Kasumi-1 (cell line): Measurements from ENCODE around the gene SORCS1.

Experiments used
- DNase-seq, 2 experiments: peaks; one replicate each; lab custom pipeline; 2025; lab: John Stamatoyannopoulos, UW

SORCS1 gene

DNA sequence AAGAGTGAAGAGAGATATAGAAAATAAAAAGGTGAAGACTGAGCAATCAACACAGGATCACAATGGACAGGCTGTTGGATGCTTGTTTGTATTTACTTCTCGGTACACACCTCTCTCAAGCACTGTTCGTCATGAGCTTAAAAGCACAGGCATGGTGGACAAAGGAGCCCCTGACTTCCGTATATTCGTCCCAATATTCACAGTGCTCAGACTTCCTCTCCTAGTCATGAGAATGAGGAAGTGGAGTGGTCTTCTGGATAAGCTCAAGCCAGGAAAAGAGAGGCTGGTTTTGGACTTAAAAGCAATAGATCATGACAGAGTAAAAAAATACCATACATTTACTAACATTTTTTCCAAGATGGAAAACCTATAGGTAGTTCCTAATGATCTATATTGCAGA is 172.5 kb downstream of the SORCS1 start:
- peak; percentile 80 to 88 for DNase-seq

DNA sequence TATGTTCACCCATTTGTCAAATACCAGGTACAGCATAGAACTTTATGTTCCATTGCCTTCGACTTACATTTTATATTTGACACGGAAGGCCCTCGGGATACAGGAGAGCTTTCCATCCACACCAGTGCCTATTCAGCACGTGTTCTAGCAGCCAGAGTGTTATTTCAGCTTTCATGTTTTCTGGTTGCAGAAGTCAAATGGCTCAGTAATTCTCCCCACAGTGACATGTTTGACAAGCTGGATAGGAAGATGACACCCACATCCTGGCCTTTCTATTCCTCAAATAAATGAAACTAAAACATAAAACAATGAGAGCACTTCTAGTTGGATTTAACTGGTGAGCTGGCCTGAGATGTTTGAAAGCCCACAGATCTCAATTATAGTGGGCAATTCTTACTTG is 173.4 kb downstream of the SORCS1 start:
- DNase-seq: no peak

DNA sequence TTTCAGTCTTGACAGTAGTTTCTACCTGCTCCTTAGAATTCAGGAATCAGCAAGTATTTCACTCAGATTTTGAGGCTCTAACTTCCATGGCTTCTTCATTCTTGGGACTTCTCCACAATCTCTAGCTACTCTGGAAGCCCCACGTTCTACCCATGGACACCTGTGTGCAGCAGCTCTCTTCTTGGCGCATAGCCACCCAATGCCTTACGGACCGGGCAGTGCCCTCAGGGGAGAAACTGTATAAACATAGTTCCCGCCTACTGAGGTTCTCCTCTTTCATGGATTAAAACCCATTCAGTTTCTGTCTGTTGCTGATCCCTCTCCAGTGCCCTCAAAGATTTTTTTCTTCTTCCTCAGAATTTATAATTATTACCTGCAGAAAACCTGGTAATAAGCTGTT is 177.1 kb downstream of the SORCS1 start:
- DNase-seq: no peak

DNA sequence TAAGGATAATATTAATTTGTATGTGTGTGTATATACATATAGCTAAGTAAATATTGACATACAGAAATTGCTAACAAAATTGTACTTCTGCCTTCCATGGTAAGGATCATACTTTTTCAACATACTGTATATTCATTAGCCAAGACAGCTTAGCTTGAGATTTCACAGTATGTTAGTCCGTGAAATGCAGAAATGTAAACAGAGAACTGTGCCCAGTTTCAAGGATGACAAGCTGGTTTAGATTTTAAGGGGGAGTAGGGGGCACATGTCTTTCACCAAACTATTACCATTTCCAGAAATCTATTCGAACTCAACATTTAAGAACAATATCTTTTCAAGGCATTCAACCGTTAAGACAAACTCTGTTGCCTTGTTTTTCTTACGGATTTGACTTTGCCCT is 182.2 kb downstream of the SORCS1 start:
- DNase-seq: no peak

DNA sequence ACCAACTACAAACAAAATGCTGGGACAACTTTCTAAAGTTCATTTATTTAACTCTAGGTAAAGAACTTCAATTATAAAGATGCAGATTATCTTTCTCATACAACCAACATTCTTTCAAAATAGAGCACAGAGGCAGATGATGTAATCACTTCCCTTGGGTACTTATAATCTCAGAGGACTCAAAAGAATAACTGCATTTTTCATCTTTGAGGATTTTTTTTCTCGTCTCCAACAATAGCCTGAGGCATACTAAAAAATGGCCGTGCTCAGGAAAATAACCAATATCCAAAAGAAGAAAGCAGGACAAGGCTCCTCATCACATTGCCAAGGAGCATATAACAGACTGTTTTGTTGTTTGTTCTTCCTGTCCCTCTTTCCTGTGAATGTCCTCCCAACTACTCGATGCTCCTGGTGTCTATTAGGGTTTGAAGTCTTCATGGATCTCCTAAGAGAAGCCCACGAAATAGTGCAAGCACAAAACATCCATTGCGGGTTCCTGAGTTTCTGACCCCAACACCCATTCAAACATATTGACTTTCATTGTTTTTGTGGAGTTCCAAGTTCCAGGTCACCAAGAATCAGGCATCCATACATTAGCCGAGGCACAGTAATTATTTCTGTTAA is 182.9 kb downstream of the SORCS1 start:
- DNase-seq: no peak

DNA sequence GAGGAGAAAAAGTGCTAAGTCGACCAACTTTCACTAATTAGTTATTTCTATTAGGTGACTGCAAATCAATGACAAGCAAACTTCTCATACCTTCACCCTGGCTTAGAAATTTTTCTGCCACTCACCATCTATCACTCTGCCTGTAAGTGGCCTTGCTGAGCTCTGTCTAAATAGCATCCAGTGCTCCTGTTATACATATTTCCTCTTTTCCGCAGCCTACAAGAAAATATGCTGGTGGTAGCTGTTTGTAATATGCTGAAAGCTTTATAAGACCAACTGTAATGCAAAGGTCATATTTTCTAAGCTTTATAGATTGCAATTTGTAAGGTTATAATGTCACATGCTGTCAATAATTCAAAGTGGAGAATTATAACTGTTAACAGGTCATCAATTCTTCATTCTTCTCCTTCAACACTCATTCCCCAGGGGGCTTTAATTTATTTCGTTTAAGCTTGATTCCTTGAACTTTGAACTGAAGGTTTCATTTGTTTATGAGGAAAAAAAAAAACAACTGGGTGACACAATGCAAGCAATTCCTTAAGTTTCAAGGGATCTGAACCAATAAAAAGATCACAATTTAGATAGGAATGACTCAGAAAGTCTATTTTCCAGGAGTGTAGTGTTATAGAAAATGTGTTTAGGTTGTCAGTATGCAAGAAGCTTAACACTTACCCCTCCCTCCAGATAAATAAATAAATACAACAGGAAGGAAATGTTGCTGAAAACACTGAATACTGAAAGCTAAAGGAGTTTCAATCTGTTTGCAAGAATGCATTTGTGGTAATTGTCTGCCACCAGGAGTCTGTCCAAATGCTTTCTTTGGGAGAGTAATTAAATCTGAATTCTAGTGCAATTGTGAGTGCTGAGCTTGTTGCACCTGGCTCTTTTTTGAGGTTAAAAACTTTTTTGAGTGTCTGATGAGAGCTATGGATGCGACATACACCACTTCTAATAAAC is 183.7 kb downstream of the SORCS1 start:
- peak; percentile 28 to 50 for DNase-seq

DNA sequence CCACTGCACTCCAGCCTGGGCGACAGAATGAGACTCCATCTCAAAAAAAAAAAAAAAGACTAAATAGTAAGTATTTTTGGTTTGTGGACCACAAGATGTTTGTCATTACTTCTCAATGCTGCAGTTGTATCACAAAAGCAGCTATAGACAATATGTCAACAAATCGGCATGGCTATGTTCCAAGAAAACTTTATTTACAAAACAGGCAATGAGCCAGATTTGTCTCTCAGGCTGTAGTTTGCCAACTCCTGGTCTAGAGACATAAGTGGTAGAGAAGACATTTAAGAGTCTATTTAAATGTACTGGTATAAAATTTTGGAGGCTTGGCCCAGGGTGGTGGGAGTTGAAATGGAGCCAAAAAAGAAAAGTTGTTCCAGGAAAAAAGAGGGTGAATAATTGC is 185.8 kb downstream of the SORCS1 start:
- DNase-seq: no peak

DNA sequence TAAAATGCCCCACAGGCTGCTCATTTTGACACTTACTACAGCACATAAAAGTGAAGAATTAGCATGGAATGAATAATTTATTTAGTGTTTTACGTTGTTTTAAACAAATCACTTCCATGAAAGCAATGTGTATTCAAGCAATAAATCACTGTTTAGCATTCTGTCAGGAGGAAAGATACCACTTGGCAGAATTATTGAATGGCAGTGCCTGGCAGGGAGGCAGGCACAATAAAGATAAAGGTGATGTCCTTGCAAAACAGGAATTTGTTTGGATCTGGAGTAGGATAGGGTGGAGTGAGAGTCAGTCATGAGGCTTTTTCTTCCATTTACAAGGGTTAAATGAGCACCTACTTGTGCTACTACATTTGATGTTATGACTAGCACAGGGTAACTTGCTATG is 190.8 kb downstream of the SORCS1 start:
- no peak for DNase-seq

DNA sequence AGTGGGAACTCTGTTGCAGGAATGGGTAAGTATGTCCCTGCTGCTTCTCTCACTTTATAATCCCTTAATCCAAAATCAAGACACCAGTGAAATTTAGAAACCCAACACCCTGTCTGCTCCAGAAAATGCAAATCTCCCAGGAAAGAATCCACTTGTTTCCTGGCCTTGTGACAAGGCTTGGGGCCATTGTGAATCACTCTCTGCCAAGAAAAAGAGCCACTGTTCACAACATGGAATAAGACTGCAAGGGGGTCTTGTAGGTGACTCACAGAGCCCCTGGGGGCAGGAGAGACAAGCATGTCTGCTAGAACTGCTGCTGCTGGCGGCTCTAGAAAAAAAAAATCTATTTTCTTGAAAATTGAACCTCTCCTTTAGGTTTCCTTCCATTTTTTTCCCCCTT is 191.2 kb downstream of the SORCS1 start:
- no peak for DNase-seq

DNA sequence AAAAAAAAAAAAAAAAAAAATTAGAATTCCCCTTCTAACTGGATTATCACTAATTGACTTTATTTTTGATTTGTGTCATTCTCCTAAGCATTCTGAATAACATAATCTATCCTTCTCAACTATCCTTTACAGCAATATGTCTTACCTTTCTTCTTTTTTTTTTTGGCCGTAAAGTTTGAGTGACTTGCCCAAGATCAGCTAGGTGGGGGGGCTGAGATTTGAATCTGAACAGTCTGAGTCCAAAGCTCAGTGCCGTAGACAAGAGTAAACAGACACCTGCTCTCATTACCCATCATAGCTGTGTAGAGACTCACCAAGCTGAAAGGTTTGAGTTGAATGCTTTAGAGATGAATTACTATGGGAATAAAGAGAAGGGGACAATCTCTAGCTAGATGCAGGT is 192.1 kb downstream of the SORCS1 start:
- DNase-seq: no peak

DNA sequence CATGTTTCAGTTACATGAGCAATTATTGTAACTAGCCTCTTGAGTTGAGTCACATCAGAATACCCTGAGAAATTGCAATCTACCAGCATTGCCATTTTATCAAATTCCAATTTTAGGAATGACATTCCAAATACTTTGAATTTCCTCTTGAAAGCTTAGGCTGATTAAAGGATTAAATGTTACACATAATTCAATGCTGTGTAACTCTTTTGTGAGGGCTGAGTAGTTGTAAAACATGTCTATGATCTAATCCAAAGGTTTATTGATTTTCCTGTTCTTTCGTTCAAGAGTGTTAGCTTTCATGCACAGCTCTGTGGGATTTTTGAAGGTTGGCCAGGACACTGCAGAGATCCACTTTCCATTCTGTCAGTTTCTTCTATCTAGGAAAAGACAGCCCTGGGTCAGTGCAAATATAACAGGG is 193.1 kb downstream of the SORCS1 start:
- DNase-seq: no peak

DNA sequence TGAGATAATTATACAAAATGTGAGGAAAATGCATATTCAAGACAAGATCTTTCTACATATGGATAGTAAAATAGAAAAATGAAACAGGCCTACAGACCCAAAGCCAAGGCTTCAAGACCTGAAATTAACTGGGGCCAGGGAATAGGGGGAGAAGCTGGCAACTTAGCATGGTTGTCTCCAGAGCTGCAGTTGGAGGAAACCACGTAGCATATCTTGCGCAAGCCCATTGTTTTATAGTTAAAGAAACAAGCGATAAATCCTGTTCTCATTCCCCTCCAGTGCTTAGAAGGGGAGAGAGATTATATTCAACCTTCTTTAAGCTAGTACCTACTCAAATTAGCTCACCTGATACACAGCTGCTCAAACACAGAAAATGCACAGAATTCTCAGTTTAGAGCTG is 197.1 kb downstream of the SORCS1 start:
- DNase-seq: peak; percentile 67 to 70

DNA sequence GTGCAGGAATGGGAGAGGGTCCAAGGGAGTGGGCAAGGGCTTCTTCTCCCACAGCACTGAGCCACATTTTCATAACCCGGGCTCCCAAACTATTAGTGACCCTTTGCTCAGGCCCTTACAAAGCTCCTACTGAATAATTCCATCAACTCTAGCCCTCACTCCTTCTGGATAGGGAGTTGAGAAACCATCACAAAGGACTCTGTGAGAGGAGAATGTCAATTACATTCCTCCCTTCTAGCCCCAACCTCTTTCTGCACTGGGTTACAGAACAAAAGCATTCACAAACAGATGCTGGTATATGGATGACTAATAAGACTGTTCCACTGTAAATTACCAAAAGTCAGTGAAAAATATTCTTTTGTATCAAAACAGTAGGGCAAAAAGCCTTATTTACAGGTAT is 203.7 kb downstream of the SORCS1 start:
- no peak for DNase-seq

DNA sequence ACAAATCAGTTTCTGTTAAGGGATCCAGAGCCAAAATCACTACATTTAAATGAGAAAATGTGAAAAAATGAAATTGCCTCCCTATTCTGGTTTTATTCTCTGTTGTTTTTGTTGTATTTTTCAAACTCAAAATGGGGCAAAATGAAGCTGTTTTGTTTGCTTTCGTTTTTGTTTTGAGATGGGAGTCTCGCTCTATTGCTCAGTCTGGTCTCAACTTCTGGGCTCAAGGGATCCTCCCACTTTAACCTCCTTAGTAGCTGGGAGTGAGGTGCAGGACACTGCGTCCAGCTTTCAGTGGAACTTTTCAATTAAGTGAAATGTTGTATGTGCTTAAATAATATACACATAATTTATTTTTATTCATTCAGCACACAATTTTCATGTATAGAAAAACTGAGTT is 205.0 kb downstream of the SORCS1 start:
- DNase-seq: no peak

DNA sequence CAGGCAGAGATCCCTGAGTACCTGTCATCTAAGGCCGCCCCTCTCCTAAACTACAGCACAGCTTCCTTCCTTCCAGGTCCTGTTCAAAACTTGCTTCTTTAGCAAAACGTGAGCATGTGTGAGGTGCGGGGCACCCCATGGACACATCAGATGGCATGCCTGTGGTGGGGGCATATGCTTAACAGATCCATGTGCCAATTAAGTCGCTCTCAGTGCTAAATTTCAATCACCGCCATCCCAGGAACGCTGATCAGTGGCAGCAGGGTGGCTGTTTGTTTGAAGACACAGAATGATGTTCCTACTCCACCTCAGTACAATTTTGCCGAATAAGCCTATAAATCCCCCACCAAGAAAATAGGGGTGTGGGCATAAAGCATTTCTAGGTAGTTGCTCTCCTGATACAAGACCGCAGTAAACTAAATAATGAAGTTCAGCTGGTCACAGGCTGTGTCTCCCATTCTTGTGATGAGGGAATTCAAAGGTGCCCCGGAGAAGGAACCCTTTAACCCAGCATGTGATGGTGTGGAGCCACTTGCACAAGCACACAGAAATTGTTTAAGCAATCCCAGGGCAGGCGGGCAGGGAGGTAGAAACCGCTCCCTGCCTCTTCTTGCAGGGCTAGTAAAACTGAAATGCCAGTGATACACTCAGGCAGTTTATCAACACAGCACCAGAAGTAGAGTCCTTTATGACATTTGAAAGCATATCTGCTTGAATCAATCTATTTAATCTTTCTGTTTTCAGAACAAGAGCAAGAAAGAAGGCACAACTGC is 205.7 kb downstream of the SORCS1 start:
- DNase-seq: peak in 1 of 2 experiments; percentile 17

DNA sequence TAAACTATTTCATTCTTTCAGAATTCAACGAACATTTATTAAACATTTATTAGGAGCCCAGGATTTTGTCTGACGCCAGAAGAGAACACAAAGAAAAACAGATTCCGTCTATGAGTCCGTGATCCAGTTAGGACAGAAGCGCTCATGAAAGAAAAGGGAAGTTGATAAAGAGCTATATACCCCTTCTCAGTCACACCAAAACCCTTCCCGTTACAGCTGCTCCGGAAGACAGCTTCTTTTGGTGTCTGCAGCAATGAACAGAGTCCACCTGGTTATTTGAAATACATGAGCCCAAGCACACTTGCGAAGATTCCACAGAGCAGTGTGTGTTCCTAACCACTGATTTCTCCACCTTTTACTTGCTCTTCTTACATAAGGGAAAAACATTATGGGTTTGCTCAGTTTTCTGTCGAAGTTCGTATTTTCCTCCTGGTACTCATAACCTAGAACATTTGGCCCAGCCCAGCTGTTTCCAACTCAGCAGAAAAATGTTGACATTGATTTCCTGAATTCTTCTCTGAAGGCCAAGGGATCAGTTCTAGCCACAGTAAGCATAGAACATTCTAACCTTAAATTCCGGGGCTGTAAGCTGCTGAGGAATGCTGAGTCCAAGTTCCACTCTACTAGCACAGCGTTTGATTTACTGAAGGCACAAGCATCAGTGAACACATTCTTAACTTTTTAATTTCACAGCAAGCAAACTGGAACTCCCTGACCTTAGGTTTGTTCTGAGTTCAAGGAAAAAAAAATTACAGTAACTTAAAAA is 206.5 kb downstream of the SORCS1 start:
- DNase-seq: peak; percentile 97 to 98

DNA sequence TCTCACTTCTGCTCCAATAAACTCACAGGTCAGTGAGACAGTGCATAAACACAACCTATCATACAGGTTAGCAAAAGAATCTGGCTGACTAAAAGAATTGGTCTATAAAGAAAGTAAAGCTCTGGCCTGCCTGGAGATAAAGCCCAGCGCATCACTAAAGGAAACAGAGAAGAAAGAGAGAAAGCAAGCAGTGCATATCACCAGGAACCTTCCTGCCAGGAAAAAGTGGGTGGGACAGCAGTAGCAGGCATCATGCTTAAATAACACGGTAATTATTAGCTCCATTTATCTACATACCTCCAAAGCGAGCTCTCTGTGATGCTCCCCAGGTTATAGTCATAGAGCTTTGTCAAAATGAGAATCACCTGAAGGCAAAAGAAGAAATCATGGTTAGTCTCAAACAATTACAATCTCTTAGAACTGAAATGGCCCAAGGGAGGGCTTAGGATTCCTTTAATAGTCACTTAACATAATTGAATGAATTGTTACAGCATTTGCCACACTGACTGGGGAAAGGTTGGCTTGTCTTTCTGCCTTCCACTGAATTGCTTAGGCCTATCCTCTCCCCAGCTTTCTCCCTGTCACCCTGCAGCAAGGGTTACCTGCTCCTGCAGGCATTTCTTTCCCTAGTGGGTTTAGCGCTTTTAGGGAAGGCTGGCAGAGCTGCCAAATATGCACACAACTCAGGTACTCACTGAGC is 208.1 kb downstream of the SORCS1 start:
- DNase-seq: no peak

DNA sequence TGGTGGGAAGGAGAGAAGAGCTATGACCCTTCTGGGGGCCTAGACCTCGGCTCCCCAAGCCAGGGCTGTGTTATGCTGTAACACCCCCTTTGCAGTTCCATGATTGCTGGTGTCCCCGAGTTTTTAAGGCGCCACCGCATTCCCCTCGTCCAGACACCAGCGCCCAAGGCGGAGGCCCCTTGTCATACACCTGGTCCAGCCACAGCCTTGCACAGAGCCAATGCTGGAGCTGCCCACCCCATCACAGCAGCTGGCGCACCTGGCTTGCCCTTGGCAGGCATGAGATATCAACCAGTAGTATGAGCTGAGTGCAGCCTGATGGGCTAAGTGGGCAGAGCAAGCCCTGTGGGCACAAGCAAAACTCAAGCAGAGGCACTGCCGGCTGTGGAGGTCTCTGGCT is 209.4 kb downstream of the SORCS1 start:
- DNase-seq: no peak

DNA sequence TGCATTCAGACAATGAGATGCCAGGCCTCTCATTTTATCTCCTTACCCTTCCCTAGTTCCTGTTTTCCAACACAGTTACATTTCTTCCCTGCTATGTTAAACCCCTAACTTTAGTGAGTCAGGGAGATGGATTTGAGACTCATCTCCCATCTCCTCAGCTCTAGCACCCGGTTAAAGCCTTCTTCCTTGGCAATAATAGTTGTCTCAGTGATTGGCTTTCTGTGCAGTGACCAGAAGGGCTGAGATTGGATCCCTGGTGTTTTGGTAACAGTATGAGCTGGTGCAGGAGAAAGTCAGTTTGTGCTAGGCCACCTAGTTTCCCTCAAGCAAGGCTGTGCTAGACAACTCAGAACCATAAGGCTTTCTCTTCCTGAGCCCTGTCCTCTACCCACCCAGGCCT is 212.5 kb downstream of the SORCS1 start:
- DNase-seq: no peak

DNA sequence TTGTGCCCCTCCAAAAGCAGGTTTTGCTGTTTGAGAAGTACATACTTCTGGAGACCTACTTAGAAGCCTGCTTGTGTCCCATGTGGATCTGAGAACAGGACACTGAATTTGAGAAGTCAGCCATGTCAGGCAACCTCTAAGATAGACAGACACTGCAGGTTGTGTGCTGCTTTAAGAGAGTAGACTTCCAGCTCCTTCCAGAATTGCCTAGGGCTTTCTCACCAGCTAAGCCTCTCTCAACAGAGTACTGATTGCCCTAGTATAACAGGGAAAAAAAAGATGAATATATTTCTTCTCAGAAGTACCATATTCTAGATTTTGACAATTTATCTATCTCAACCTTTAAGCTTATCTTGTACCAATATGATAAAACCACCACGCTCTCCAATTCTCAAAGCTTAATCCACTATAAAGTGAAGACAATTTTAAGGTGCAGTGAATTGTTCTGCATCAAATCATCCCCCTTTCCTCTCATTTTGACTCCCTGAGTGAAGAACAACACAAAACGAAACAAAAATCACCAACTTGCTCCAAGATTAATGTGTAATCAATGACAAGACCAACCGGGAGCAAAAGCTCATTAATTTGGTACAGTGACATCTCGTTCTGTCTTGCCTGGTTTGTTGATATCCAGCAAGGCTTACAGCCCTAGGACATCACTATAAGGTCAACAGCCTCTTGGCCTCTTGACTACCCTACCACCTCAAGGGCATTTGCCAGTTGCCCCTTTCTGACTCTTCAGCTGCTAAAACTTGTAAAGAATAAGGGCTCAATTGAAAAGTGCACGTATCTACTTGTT is 214.6 kb downstream of the SORCS1 start:
- no peak for DNase-seq
